OCI-LY7 (cell line): ENCODE data around the gene PIP5K1A. TPM values are rescaled to one million over a fixed set of nuclear protein-coding genes. Genes with fewer than 3 reads are reported as not detected.

Source experiments
- BruUV-seq: library from RNA; stranded (reverse); fragments of 400-500 nt; replicated peaks from 2 replicates; lab custom pipeline; 2021; lab: Mats Ljungman, UMichigan
- CTCF ChIA-PET: fragments of 300-600 bp; sonication (Branson Sonifier 250); formaldehyde crosslinking; loops from one replicate; lab custom pipeline; 2022; ENCODE audit warnings: antibody characterized with exemption; ENCODE audit not compliant: unreplicated experiment; lab: Charles Lee
- POLR2A ChIA-PET: fragments of 300-600 bp; sonication (Branson Sonifier 250); formaldehyde crosslinking; loops from one replicate; lab custom pipeline; 2022; ENCODE audit warnings: antibody characterized with exemption; lab: Charles Lee
- DNase-seq: peaks from one replicate; pipeline ENCODE4 v3.0.0-alpha.2; 2015; ENCODE audit warnings: low spot score
- H2AFZ ChIP-seq: fragments of 200-600 bp; sonication (generic), shearing (Covaris generic); 2 replicates; pipeline ENCODE4 v1.6.1; 2014; ENCODE audit warnings: mild to moderate bottlenecking, antibody characterized with exemption, low read length, moderate library complexity
- H3K27ac ChIP-seq: fragments of 200-600 bp; sonication (generic); 2 replicates; pipeline ENCODE4 v1.5.1; 2014; ENCODE audit warnings: mixed run types, low read depth, mild to moderate bottlenecking, moderate library complexity, low read length, inconsistent platforms; ENCODE audit not compliant: poor library complexity, severe bottlenecking
- H3K36me3 ChIP-seq: fragments of 200-600 bp; sonication (generic); 2 replicates; pipeline ENCODE4 v1.6.1; 2014; ENCODE audit warnings: mild to moderate bottlenecking, antibody characterized with exemption, low read length, moderate library complexity, mixed read lengths; ENCODE audit not compliant: insufficient read depth
- H3K4me1 ChIP-seq: fragments of 200-600 bp; sonication (generic); 2 replicates; pipeline ENCODE4 v1.5.1; 2014; ENCODE audit warnings: mild to moderate bottlenecking, low read length; ENCODE audit not compliant: insufficient read depth, poor library complexity, severe bottlenecking
- H3K4me2 ChIP-seq: fragments of 200-600 bp; sonication (generic); 2 replicates; pipeline ENCODE4 v1.6.1; 2014; ENCODE audit warnings: mild to moderate bottlenecking, low read length
- H3K4me3 ChIP-seq: fragments of 200-600 bp; sonication (generic); 2 replicates; pipeline ENCODE4 v1.5.1; 2014; ENCODE audit warnings: mild to moderate bottlenecking, low read depth, low read length; ENCODE audit not compliant: poor library complexity, severe bottlenecking
- H3K79me2 ChIP-seq: fragments of 200-600 bp; sonication (generic); 2 replicates; pipeline ENCODE4 v1.6.1; 2016; ENCODE audit warnings: low read depth, mild to moderate bottlenecking, low read length, moderate library complexity, mixed read lengths; ENCODE audit not compliant: insufficient read depth
- H3K9me2 ChIP-seq: fragments of 200-600 bp; sonication (generic); 2 replicates; pipeline ENCODE4 v1.6.1; 2016; ENCODE audit warnings: mild to moderate bottlenecking, low read length, mixed read lengths; ENCODE audit not compliant: insufficient read depth
- H3K9me3 ChIP-seq: fragments of 200-600 bp; sonication (generic); 2 replicates; pipeline ENCODE4 v1.6.1; 2014; ENCODE audit warnings: mild to moderate bottlenecking, mixed run types, low read length, mixed read lengths
- H4K20me1 ChIP-seq: fragments of 200-600 bp; sonication (generic); 2 replicates; pipeline ENCODE4 v1.6.1; 2014; ENCODE audit warnings: mild to moderate bottlenecking, antibody characterized with exemption, low read length, moderate library complexity, mixed read lengths; ENCODE audit not compliant: insufficient read depth
- EZH2phosphoT487 ChIP-seq: fragments of 200-600 bp; sonication (generic); IDR thresholded peaks from 2 replicates; pipeline ENCODE4 v1.6.1; 2018; ENCODE audit warnings: low read depth, borderline replicate concordance, mild to moderate bottlenecking, mixed run types, antibody characterized with exemption, low read length, moderate library complexity, mixed read lengths
- intact Hi-C: fragments of 100-400 bp; cut with micrococcal nuclease; formaldehyde crosslinking; loops from one replicate; pipeline ENCODE4 v1.10.0; 2022; ENCODE audit not compliant: unreplicated experiment
- total RNA-seq, 2 experiments: library from RNA; depleted of rRNA in 1 of 2; stranded (reverse); fragments of >200 nt in 1 of 2; shearing (Covaris generic) in 1 of 2; gene quantifications; 2 replicates each; pipeline ENCODE4 v1.2.3, GENCODE V29; 2014 to 2022
- TF ChIP-seq, protein P1 (sequence below): fragments of 200-600 bp; sonication (generic); conservative IDR thresholded peaks from 2 replicates; pipeline ENCODE4 v1.5.1; 2014; ENCODE audit warnings: mild to moderate bottlenecking, antibody characterized with exemption, low read length, moderate library complexity, mixed read lengths

PIP5K1A gene
- total RNA-seq, 2 experiments from 2014 or later, result 50.5 to 85.3 TPM

DNA sequence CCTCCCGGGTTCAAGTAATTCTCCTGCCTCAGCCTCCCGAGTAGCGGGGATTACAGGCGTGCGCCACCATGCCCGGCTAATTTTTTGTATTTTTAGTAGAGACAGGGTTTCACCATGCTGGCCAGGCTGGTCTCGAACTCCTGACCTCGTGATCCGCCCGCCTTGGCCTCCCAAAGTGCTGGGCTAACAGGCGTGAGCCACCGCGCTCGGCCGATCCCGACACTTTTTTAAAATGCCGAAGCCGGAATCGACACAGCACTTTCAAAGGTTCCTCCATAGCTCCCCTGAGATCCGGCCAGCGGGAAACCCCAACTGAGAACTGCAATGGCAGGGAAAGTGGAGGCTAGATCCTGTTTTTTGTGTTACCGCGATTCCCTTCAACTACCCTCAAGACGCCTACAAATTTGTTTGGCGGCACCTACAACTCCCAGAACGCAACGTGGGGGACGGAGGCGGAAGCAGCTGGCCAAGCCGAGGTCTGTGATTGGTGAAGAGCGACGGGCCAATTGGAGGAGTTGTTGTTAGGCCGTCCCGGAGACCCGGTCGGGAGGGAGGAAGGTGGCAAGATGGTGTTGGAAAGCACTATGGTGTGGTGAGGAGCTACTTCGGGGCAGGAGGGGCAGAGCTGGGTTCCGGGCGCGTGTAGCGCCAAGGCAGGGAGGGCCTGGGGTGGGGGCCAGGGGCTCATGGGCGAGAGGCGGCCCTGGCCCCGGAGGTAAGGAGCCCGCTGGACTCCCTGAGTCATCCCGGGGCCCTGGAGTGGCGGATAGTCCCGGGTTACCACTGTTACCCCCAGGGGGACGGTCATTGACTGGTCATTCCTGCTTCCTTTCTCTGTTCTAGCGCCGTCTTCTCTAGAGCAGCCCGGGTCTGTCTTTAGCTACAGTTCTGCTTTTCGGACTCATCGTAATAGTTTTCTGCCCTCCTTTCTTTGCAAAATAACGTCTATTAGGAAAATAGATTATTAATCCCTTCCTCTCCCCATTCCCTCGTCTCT lies 56.2 kb downstream of the PIP5K1A start, which contains the start of gene PSMD4:
TSS of gene PSMD4 (plus strand) at position 518 of the 997 bp plus-strand sequence. CDS start at position 567, 49 bp downstream.
- TF ChIP-seq, protein P1, sequence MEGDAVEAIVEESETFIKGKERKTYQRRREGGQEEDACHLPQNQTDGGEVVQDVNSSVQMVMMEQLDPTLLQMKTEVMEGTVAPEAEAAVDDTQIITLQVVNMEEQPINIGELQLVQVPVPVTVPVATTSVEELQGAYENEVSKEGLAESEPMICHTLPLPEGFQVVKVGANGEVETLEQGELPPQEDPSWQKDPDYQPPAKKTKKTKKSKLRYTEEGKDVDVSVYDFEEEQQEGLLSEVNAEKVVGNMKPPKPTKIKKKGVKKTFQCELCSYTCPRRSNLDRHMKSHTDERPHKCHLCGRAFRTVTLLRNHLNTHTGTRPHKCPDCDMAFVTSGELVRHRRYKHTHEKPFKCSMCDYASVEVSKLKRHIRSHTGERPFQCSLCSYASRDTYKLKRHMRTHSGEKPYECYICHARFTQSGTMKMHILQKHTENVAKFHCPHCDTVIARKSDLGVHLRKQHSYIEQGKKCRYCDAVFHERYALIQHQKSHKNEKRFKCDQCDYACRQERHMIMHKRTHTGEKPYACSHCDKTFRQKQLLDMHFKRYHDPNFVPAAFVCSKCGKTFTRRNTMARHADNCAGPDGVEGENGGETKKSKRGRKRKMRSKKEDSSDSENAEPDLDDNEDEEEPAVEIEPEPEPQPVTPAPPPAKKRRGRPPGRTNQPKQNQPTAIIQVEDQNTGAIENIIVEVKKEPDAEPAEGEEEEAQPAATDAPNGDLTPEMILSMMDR, result no peak
- peaks cover 43% of the 10 kb centered on the region for H3K79me2 ChIP-seq

DNA sequence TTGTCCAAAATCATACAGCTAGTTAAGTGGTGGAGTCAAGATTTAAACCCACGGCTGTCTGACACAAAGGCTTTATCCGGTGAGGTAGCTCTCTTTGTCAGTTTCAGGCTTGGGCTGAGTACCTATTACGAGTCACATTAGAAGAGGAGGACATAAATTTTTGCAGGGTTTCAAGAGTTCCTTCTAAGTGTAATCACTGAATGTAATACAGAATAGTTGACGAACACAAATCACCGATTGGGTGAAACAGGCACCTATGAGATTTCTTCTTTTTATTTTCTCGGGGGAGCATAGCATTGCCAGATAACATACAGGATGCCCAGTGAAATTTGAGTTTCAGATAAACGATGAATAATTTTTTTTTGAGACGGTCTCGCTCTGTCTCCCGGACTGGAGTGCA lies 57.0 kb downstream of the PIP5K1A start:
- H3K9me2 ChIP-seq, result no peaks in the 10 kb centered on the region
- H3K79me2 ChIP-seq, result peaks cover 43% of the 10 kb centered on the region
- POLR2A ChIA-PET, result interaction anchor here (0.6 to 1.7 kb wide), 8 partner anchors 10 to 114 kb away, joined by 3 to 9 read pairs (median 4); partner anchors contain the start of gene VPS72
- CTCF ChIA-PET, result no interaction called here
- TSS peak; percentile 86 for BruUV-seq
- H4K20me1 ChIP-seq, result no peaks in the 10 kb centered on the region
- peak overlapping the region; percentile 45 for H3K27ac ChIP-seq
- H3K4me3 ChIP-seq, result peak overlapping the region; percentile 90
- H2AFZ ChIP-seq, result peak overlapping the region; percentile 58; the same call in 1 of the 2 replicates
- peaks cover 3% of the 10 kb centered on the region; the same call in 1 of the 2 replicates for H3K36me3 ChIP-seq
- TF ChIP-seq, protein P1, result no peak
- H3K4me1 ChIP-seq, result peaks cover 4% of the 10 kb centered on the region
- peak overlapping the region; percentile 82 for H3K4me2 ChIP-seq
- peak; percentile 36 for DNase-seq
- no peaks in the 10 kb centered on the region for H3K9me3 ChIP-seq
- intact Hi-C loops, result no loop called here

More for the DNA sequence above, 56.2 kb downstream of the PIP5K1A start, which contains the start of gene PSMD4:
- Histone ChIP-seq H4K20me1 (no peaks in the 10 kb centered on the region), H3K4me2 (peak within 1 kb of the TSS; percentile 82), H3K4me1 (peaks cover 4% of the 10 kb centered on the region), H3K9me3 (no peaks in the 10 kb centered on the region), H3K4me3 (peak within 1 kb of the TSS; percentile 90), H3K9me2 (no peaks in the 10 kb centered on the region), H3K27ac (peak within 1 kb of the TSS; percentile 45), H2AFZ (peak within 1 kb of the TSS; percentile 58; the same call in 1 of the 2 replicates), H3K36me3 (peaks cover 11% of the 10 kb centered on the region)
- BruUV-seq, result no TSS peak
- CTCF ChIA-PET, result interaction anchor here (0.6 kb wide), 3 partner anchors 8 to 1370 kb away, joined by 4 to 6 read pairs (median 6); no protein-coding TSS in a partner anchor
- POLR2A ChIA-PET, result interaction anchor here (0.6 to 1.7 kb wide), 13 partner anchors 9 to 131 kb away, joined by 3 to 9 read pairs (median 6); partner anchors contain the start of genes VPS72 and ZNF687
- intact Hi-C loops, result loop anchor here (1.0 kb wide), 1 partner anchor 27 kb away; no protein-coding TSS in a partner anchor
- DNase-seq, result peak; percentile 97

DNA sequence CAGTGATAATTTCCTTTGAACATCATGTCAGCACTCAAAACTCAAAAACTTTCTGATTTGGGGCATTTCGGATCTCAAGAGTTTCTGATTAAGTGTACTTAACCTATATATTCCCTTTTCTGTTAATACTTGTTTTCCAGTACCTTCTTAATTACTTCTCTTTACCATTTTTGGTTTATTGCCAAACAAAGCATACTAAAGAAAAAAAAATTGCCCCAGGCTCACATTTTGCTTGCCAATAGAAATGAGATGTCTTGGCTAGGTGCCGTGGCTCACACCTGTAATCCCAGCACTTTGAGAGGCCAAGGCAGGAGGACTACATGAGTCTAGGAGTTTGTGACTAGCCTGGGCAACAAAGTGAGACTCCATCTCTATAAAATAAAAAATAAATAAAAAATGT lies 61.0 kb downstream of the PIP5K1A start:
- ChIA-PET CTCF (no interaction called here), POLR2A (no interaction called here)
- Histone ChIP-seq H2AFZ (no peak overlapping the region), H3K4me3 (no peak overlapping the region), H3K9me2 (no peaks in the 10 kb centered on the region), H4K20me1 (no peaks in the 10 kb centered on the region; the same call in 1 of the 2 replicates), H3K9me3 (no peaks in the 10 kb centered on the region), H3K4me1 (peaks cover 4% of the 10 kb centered on the region), H3K36me3 (peaks cover 24% of the 10 kb centered on the region), H3K27ac (no peak overlapping the region), H3K79me2 (peaks cover 43% of the 10 kb centered on the region), H3K4me2 (no peak overlapping the region)
- BruUV-seq, result no TSS peak
- TF ChIP-seq, protein P1, result no peak
- no peak for TF ChIP-seq EZH2phosphoT487
- intact Hi-C loops, result no loop called here
- no peak for DNase-seq
